Sigmoid colon (tissue), 4 donors: ENCODE results near the gene RELN.

ENCODE experiments used
- EP300 ChIP-seq, 4 donors: sonication (generic); formaldehyde crosslinking; IDR thresholded peaks; one replicate each; pipeline ENCODE4 v1.6.1; 2017; ENCODE audit warnings: antibody characterized with exemption in 4 of 4
- POLR2A ChIP-seq, 2 donors: fragments of 450-650 bp; IDR thresholded peaks; one replicate each; pipeline ENCODE4 v1.6.1; 2016; ENCODE audit warnings: antibody characterized with exemption in 2 of 2, mild to moderate bottlenecking in 2 of 2, moderate library complexity in 2 of 2
- POLR2AphosphoS5 ChIP-seq, 4 donors: sonication (generic); formaldehyde crosslinking; IDR thresholded peaks; one replicate each; pipeline ENCODE4 v1.6.1; 2017; ENCODE audit warnings: antibody characterized with exemption in 4 of 4
- TF ChIP-seq, protein P1 (sequence below), 4 experiments: fragments of 450-650 bp in 3 of 4; fragments of 200-600 bp in 1 of 4; IDR thresholded peaks; one replicate each; pipeline ENCODE4 v1.5.1; 2016 to 2019; ENCODE audit warnings: antibody characterized with exemption in 4 of 4, mild to moderate bottlenecking in 3 of 4, moderate library complexity in 2 of 4

DNA sequence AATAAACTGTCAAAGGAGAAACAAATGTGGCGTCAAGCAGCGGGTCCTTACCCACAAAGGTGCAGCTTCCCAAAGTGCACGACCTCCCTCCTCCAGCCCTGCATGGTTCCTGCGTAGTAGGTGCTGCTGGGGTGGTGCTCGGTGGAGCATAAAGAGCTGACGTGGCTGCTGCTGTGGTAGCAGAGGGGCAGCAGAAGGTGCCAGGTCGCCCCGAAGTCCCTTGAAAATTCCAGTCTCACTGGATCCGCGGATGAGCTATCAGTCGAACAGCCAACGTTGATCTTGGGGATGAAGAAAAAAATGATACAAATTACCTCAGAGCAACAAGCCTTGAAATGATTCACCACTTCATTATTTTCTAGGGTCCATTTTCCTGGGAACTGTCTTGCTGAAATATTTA, 438.4 kb downstream of the RELN start:
- TF ChIP-seq, protein P1, sequence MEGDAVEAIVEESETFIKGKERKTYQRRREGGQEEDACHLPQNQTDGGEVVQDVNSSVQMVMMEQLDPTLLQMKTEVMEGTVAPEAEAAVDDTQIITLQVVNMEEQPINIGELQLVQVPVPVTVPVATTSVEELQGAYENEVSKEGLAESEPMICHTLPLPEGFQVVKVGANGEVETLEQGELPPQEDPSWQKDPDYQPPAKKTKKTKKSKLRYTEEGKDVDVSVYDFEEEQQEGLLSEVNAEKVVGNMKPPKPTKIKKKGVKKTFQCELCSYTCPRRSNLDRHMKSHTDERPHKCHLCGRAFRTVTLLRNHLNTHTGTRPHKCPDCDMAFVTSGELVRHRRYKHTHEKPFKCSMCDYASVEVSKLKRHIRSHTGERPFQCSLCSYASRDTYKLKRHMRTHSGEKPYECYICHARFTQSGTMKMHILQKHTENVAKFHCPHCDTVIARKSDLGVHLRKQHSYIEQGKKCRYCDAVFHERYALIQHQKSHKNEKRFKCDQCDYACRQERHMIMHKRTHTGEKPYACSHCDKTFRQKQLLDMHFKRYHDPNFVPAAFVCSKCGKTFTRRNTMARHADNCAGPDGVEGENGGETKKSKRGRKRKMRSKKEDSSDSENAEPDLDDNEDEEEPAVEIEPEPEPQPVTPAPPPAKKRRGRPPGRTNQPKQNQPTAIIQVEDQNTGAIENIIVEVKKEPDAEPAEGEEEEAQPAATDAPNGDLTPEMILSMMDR (IDR thresholded peaks at IDR 0.05), result no peak
- no peak for TF ChIP-seq POLR2A (IDR thresholded peaks at IDR 0.05)
- TF ChIP-seq POLR2AphosphoS5 (IDR thresholded peaks at IDR 0.05), result no peak
- no peak for TF ChIP-seq EP300 (IDR thresholded peaks at IDR 0.05)
